ENCODE results near the gene CHD2. TPM values are rescaled to one million over a fixed set of nuclear protein-coding genes. Genes with fewer than 3 reads are reported as not detected.

Gene CHD2
- total RNA-seq, 1 experiment from 2014 or later = 81.8 TPM

DNA sequence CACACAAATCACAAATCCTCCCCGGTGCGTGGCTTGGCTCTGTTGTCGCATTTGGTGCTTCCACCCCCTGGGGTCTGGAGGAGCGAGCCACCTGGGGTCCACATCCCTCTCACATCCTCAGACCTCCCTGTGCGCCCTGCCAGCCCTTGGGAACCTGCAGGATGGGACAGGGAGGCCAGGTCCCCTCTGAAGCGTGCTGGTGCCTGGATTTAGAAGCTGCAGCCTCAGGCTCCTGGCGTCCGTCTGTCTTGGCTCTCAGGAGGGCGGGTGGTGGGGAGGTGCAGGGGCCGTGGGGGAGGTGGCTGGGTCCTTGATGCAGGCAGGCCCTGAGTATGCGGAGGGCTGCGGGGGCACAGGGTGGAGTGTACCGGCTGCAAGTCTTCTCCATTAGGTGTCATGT, 150.5 kb downstream of the CHD2 start:
- CTCF ChIA-PET = interaction anchor here (0.7 to 1.4 kb wide), 3 partner anchors 15 to 1069 kb away, joined by 3 to 4 read pairs (median 3); no protein-coding TSS in a partner anchor
- TF ChIP-seq, protein P1, sequence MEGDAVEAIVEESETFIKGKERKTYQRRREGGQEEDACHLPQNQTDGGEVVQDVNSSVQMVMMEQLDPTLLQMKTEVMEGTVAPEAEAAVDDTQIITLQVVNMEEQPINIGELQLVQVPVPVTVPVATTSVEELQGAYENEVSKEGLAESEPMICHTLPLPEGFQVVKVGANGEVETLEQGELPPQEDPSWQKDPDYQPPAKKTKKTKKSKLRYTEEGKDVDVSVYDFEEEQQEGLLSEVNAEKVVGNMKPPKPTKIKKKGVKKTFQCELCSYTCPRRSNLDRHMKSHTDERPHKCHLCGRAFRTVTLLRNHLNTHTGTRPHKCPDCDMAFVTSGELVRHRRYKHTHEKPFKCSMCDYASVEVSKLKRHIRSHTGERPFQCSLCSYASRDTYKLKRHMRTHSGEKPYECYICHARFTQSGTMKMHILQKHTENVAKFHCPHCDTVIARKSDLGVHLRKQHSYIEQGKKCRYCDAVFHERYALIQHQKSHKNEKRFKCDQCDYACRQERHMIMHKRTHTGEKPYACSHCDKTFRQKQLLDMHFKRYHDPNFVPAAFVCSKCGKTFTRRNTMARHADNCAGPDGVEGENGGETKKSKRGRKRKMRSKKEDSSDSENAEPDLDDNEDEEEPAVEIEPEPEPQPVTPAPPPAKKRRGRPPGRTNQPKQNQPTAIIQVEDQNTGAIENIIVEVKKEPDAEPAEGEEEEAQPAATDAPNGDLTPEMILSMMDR (IDR thresholded peaks at IDR 0.05) = no peak
- TF ChIP-seq TCF7L2 (IDR thresholded peaks at IDR 0.05; ENCODE audit: low read depth, low read length) (no peak), SIN3A (IDR thresholded peaks at IDR 0.05; ENCODE audit: borderline replicate concordance, insufficient read depth, low read depth, low read length) (no peak), POLR2AphosphoS5 (IDR thresholded peaks at IDR 0.05; ENCODE audit: low read depth, low read length) (no peak)
- TF ChIP-seq, protein P2, sequence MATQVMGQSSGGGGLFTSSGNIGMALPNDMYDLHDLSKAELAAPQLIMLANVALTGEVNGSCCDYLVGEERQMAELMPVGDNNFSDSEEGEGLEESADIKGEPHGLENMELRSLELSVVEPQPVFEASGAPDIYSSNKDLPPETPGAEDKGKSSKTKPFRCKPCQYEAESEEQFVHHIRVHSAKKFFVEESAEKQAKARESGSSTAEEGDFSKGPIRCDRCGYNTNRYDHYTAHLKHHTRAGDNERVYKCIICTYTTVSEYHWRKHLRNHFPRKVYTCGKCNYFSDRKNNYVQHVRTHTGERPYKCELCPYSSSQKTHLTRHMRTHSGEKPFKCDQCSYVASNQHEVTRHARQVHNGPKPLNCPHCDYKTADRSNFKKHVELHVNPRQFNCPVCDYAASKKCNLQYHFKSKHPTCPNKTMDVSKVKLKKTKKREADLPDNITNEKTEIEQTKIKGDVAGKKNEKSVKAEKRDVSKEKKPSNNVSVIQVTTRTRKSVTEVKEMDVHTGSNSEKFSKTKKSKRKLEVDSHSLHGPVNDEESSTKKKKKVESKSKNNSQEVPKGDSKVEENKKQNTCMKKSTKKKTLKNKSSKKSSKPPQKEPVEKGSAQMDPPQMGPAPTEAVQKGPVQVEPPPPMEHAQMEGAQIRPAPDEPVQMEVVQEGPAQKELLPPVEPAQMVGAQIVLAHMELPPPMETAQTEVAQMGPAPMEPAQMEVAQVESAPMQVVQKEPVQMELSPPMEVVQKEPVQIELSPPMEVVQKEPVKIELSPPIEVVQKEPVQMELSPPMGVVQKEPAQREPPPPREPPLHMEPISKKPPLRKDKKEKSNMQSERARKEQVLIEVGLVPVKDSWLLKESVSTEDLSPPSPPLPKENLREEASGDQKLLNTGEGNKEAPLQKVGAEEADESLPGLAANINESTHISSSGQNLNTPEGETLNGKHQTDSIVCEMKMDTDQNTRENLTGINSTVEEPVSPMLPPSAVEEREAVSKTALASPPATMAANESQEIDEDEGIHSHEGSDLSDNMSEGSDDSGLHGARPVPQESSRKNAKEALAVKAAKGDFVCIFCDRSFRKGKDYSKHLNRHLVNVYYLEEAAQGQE (IDR thresholded peaks at IDR 0.05; ENCODE audit: insufficient read depth in 1 of 2, low read depth in 2 of 2, low read length in 1 of 2) = no peak
- Histone ChIP-seq H3K4me3 (ENCODE audit: low read depth in 2 of 2, low read length in 2 of 2) (no peak overlapping the region), H3K27me3 (ENCODE audit: control insufficient read depth, insufficient read depth, low read length) (no peaks in the 10 kb centered on the region), H3K36me3 (ENCODE audit: control insufficient read depth, insufficient read depth, low read length) (no peaks in the 10 kb centered on the region), H3K4me1 (ENCODE audit: control insufficient read depth, insufficient read depth, low read length) (no peaks in the 10 kb centered on the region), H3K9me3 (ENCODE audit: control insufficient read depth, insufficient read depth, low read depth, low read length) (no peaks in the 10 kb centered on the region), H3K27ac (ENCODE audit: low read length) (no peak overlapping the region)
- in situ Hi-C loops (cut with HindIII; ENCODE audit: low pct_unique_long_range_greater_than_20kb, low sequenced_read_pairs) = no loop called here
- DNase-seq (ENCODE audit: low read depth, low spot score) = no peak
- ATAC-seq = no peak
- POLR2A ChIA-PET = interaction anchor here (0.6 kb wide), 1 partner anchor 86 kb away, joined by 5 read pairs; no protein-coding TSS in a partner anchor
- intact Hi-C loops (cut with micrococcal nuclease; ENCODE audit: unreplicated experiment) = no loop called here
- BruUV-seq (replicated peaks) = no TSS peak

DNA sequence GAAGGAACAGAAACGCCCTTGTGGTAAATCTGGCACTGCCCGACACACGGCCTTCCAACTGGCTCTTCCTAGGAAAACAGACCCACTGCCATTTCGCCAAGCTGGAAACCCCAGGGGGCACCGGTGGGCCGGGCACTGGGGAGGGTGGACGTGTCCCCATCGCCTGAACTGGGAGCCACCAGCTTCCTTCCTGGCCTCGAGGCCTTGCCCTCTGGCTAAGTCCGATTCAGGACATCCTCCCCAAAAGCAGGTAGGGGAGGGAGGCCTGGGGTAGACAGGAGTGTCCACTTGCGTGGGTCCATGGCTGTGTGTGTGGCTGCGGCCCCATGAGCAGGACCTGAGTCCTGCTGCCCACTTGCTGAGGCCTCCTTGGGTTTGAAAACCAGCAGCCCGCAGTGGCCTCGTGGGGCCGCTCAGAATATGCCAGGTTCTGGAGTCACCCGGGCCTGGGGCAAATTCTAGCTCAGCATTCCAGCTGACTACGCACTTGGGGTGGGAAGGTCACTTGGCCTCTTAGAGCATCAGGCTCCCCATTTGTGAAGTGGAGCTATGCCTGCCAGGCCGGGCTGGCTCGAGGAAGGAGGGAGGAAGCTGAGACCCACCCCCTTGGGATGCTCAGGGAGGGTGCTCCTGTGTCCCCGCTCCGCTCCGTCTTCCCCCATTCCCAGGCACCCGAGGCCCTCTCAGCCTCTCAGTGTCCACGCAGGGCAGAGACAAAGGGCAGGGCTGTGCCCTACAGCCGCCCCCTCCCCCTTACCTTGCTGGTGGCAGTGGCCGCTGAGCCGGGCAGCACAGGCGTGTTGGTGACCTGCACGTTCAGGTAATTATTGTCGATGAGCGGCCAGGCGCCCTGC, 151.3 kb downstream of the CHD2 start:
- no peaks in the 10 kb centered on the region for H3K4me1 ChIP-seq (ENCODE audit: control insufficient read depth, insufficient read depth, low read length)
- ATAC-seq = no peak
- in situ Hi-C loops (cut with HindIII; ENCODE audit: low pct_unique_long_range_greater_than_20kb, low sequenced_read_pairs) (no loop called here), intact Hi-C loops (cut with micrococcal nuclease; ENCODE audit: unreplicated experiment) (no loop called here)
- DNase-seq (ENCODE audit: low read depth, low spot score) = no peak
- POLR2A ChIA-PET = no interaction called here
- CTCF ChIA-PET = interaction anchor here (1.4 kb wide), 1 partner anchor 1069 kb away, joined by 3 read pairs; no protein-coding TSS in a partner anchor
- H3K27me3 ChIP-seq (ENCODE audit: control insufficient read depth, insufficient read depth, low read length) = no peaks in the 10 kb centered on the region
- H3K9me3 ChIP-seq (ENCODE audit: control insufficient read depth, insufficient read depth, low read depth, low read length) = no peaks in the 10 kb centered on the region
- TF ChIP-seq, protein P2 (IDR thresholded peaks at IDR 0.05; ENCODE audit: insufficient read depth in 1 of 2, low read depth in 2 of 2, low read length in 1 of 2) = no peak
- TF ChIP-seq, protein P1 (IDR thresholded peaks at IDR 0.05) = no peak
- TF ChIP-seq POLR2AphosphoS5 (IDR thresholded peaks at IDR 0.05; ENCODE audit: low read depth, low read length) = no peak
- TF ChIP-seq TCF7L2 (IDR thresholded peaks at IDR 0.05; ENCODE audit: low read depth, low read length) = no peak
- TF ChIP-seq SIN3A (IDR thresholded peaks at IDR 0.05; ENCODE audit: borderline replicate concordance, insufficient read depth, low read depth, low read length) = no peak
- no peak overlapping the region for H3K4me3 ChIP-seq (ENCODE audit: low read depth in 2 of 2, low read length in 2 of 2)
- H3K36me3 ChIP-seq (ENCODE audit: control insufficient read depth, insufficient read depth, low read length) = no peaks in the 10 kb centered on the region
- BruUV-seq (replicated peaks) = no TSS peak
- H3K27ac ChIP-seq (ENCODE audit: low read length) = no peak overlapping the region
